ENCODE measurements around the gene MYPOP. TPM values are rescaled to one million over a fixed set of nuclear protein-coding genes. Genes with fewer than 3 reads are reported as not detected.
A peak's percentile ranks its signal among the peaks of the same experiment; 100 is the strongest.

The MYPOP gene
- total and polyA plus RNA-seq, 10 of the 15 experiments (the other 5 are each of a cell fraction or from before 2014, with no cell fraction given) = 0.47 to 9.4 (median 1.4) TPM

GRCh38 chr19:45900738-45901431 is 1.5 kb downstream of the MYPOP start:
- H4K20me1 ChIP-seq (ENCODE audit: control insufficient read depth, insufficient read depth) = no peaks in the 10 kb centered on the region
- H3K4me3 ChIP-seq = peak overlapping the region; percentile 98

More at GRCh38 chr19:45900738-45901431, 1.5 kb downstream of the MYPOP start:
- no peaks in the 10 kb centered on the region for H3K9me3 ChIP-seq (replicated peaks; ENCODE audit: control insufficient read depth, insufficient read depth, low read length)
- DNase-seq (ENCODE audit: low read depth, low spot score) (no peak), ATAC-seq (no peak), FAIRE-seq (no peak)
- intact Hi-C loops (cut with micrococcal nuclease; ENCODE audit: unreplicated experiment) (loop anchor here (5.0 kb wide), 1 partner anchor 84 kb away; the partner anchor contains the start of gene RSPH6A), in situ Hi-C loops (cut with MboI) (no loop called here)
- no peak overlapping the region for H2AFZ ChIP-seq (ENCODE audit: control insufficient read depth, low read depth, low read length)
- peaks cover 10% of the 10 kb centered on the region for H3K4me1 ChIP-seq (ENCODE audit: control insufficient read depth, insufficient read depth, low read length)
- TF ChIP-seq SMAD1 (IDR thresholded peaks at IDR 0.05; ENCODE audit: low read depth, partially characterized antibody) (no peak), SMAD5 (IDR thresholded peaks at IDR 0.05; ENCODE audit: low read depth) (no peak), ZNF687 (IDR thresholded peaks at IDR 0.05) (no peak), E2F8 (IDR thresholded peaks at IDR 0.05; ENCODE audit: low read depth, partially characterized antibody) (no peak), MYC (IDR thresholded peaks at IDR 0.05; ENCODE audit: insufficient read depth, insufficient read length, insufficient replicate concordance, low read length, severe bottlenecking) (no peak), NR2C2 (IDR thresholded peaks at IDR 0.05; ENCODE audit: borderline replicate concordance, control insufficient read depth, insufficient read length, low read depth) (no peak), ZBTB11 (CRISPR knock-in tag; IDR thresholded peaks at IDR 0.05) (no peak), NR2C1 (IDR thresholded peaks at IDR 0.05) (no peak), BCL11A (IDR thresholded peaks at IDR 0.05; ENCODE audit: low read depth, low read length) (no peak), FOS (IDR thresholded peaks at IDR 0.05; ENCODE audit: borderline replicate concordance, extremely low read depth, insufficient read length) (no peak), RUNX3 (IDR thresholded peaks at IDR 0.05; ENCODE audit: low read length) (no peak)
- 95% methylated on average over 22 of the region's 22 CpGs for WGBS (ENCODE audit: insufficient coverage, insufficient replicate concordance, low lambda C conversion rate, missing lambda C conversion rate)
- peaks cover 8% of the 10 kb centered on the region for H3K79me2 ChIP-seq (ENCODE audit: control insufficient read depth, insufficient read depth, low read length)
- no peak overlapping the region for H3K27ac ChIP-seq (ENCODE audit: control insufficient read depth, insufficient read depth)
- no peaks in the 10 kb centered on the region for H3K27me3 ChIP-seq (replicated peaks in 1 of 2; ENCODE audit: control insufficient read depth in 2 of 2, insufficient read depth in 2 of 2, low read length in 1 of 2)
- ChIA-PET POLR2A (interaction anchor here (0.9 to 3.7 kb wide), 6 partner anchors 9 to 94 kb away, joined by 4 to 23 read pairs (median 5); partner anchors contain the start of genes CCDC61, FOXA3, IRF2BP1 and SYMPK), RAD21 (ENCODE audit: unreplicated experiment) (interaction anchor here (0.9 to 1.4 kb wide), 4 partner anchors 15 to 84 kb away, joined by 3 to 5 read pairs (median 3); partner anchors contain the start of genes FOXA3, IRF2BP1 and SYMPK), CTCF (interaction anchor here (0.6 to 3.6 kb wide), 4 partner anchors 19 to 106 kb away, joined by 3 to 18 read pairs (median 3); no protein-coding TSS in a partner anchor), SMC1A (ENCODE audit: uncharacterized antibody, unreplicated experiment) (interaction anchor here (1.6 kb wide), 1 partner anchor 94 kb away, joined by 3 read pairs; the partner anchor contains the start of gene CCDC61)
- peak overlapping the region; percentile 73 for H3K4me2 ChIP-seq (ENCODE audit: control insufficient read depth, insufficient read depth)
- BruUV-seq (replicated peaks) = no TSS peak
- no peaks in the 10 kb centered on the region; a peak in 2 of 4 replicates for H3K36me3 ChIP-seq (ENCODE audit: control insufficient read depth in 2 of 2, insufficient read depth in 2 of 2, low read length in 1 of 2)
- no peak overlapping the region for H3K9ac ChIP-seq (ENCODE audit: control insufficient read depth, insufficient read depth, low read length)

All from GM12878 (cell line).